ENCODE data around the gene MRPL48.

The MRPL48 gene

DNA sequence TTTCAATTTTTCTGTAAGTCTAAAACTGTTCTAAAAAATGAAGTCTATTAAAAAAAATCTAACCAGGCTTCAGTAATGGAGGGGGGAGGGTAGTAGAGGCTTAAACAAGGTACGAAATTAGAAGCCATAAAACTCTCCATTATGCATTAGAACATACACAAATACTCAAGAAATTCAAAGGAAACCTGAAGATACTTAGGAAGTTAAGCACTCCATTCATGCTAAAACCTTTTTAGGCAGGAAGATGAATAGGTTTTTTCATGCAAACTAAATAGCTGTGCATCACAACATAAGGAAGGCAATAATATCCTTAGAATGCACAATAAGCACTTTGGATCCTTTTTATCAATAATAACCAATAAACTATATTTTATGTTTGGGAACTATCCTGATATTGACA is 29.2 kb upstream of the MRPL48 start:
- DNase-seq (ENCODE audit: low read depth) = no peak
- no peak for TF ChIP-seq CTCF (conservative IDR thresholded peaks at IDR 0.05; ENCODE audit: control insufficient read depth, insufficient read depth, low read depth, low read length)
- no peak overlapping the region for H3K4me3 ChIP-seq (ENCODE audit: control insufficient read depth, low read depth, low read length)

- TF ChIP-seq CTCF (conservative IDR thresholded peaks at IDR 0.05; ENCODE audit: control insufficient read depth, insufficient read depth, low read depth, low read length) = peak; percentile 12
- DNase-seq (ENCODE audit: low read depth) = peak; percentile 32
- H3K4me3 ChIP-seq (ENCODE audit: control insufficient read depth, low read depth, low read length) = peak overlapping the region; percentile 98
These were observed 28.0 kb upstream of the MRPL48 start for GRCh38 chr11:73759610-73760134.

DNA sequence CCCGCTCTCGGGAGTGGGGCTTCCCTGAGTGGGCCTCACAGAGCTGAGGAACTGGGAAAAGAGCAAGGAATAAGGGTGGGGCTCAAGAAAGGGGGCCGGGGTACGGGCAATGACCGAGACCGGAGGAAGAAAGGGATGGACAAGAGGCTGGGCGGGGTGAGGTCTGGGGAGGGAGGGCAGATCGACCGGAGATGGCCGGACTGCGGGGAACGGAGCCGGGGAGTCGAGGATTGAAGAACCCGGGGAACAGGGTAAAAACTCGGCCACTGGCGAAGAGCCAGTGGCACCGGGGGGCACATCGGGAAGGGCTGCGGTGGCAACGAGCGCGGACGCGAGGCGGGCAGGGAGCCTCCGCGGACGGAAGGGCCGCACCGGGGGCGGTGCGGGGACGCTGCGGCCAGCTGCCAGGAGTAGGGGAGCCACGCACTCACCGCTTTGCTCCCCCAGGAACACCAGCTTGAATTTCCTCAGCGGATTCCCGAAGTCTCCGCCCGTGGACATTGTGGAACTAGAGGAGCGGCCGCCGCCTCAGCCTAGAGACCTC is 27.5 kb upstream of the MRPL48 start:
- peak; percentile 25 for DNase-seq (ENCODE audit: low read depth)
- TF ChIP-seq CTCF (conservative IDR thresholded peaks at IDR 0.05; ENCODE audit: control insufficient read depth, insufficient read depth, low read depth, low read length) = no peak
- H3K4me3 ChIP-seq (ENCODE audit: control insufficient read depth, low read depth, low read length) = peak overlapping the region; percentile 98

DNA sequence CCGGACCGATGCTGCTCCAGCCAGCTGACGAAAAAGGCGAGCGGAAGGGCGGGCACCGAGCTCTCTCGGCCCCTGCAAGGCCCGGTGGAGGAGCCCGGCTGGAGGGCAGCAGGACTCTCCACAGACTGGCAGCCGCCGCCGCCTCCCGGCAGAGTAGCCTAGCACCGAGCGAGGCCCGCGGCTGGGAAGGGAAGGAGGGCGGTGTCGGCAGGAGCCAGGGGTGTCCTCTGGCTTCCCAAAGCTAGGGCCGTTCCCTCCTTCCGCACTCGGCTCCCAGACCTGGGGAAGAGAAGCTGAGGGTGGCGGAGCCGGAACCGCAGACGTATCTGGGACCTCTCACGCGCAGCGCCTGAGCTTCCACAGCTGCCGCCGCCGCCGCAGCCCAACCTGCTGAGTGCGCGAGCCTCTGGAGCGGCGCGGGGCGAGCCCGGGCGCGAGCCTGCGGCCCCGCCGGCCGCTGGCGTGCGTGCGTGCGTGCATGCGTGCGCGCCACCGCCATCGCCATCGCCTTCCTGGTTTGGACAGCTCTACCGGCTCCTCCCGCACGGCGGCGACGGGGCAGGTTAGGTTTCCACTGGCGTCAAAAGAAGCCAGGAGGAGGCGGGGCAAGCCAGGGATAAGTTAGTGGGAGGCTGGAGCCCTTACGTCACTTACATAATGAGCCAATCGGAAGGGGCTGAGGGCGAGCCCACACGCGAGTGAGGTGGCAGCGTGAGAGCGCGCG is 26.8 kb upstream of the MRPL48 start, which contains the start of gene RAB6A:
Gene RAB6A, minus strand, starts transcription at position 396 of the 724 bp plus-strand sequence. CDS start 439 bp downstream, outside the sequence.
- TF ChIP-seq CTCF (conservative IDR thresholded peaks at IDR 0.05; ENCODE audit: control insufficient read depth, insufficient read depth, low read depth, low read length) = no peak
- peak within 1 kb of the TSS; percentile 98 for H3K4me3 ChIP-seq (ENCODE audit: control insufficient read depth, low read depth, low read length)

DNA sequence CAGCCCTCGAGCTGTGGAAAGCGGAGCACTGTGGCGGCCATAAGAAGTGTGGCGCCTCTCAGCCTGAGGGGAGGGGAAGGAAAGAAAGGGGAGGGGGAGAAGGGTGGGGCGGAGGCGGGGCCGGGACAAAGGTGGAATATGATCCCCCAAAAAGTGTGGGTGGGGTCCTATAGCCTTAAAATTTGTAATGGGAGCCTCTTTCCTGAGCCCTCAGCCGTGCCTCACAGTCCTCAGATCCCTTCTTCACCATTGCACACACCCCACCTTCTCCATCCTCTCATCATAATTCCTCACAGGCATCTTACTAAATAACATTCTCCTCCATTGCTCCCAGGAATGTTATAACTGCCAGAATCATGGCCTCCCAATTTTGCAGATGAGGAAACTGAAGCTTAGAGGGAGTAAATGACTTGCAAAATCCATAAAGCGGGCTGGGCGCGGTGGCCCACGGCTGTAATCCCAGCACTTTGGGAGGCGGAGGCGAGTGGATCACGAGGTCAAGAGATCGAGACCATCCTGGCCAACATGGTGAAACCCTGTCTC is 26.2 kb upstream of the MRPL48 start:
- DNase-seq (ENCODE audit: low read depth) = no peak
- H3K4me3 ChIP-seq (ENCODE audit: control insufficient read depth, low read depth, low read length) = peak overlapping the region; percentile 40
- no peak for TF ChIP-seq CTCF (conservative IDR thresholded peaks at IDR 0.05; ENCODE audit: control insufficient read depth, insufficient read depth, low read depth, low read length)

More for the DNA sequence above, 26.8 kb upstream of the MRPL48 start, which contains the start of gene RAB6A:
- DNase-seq (ENCODE audit: low read depth) = peak; percentile 99

- TF ChIP-seq CTCF (conservative IDR thresholded peaks at IDR 0.05; ENCODE audit: control insufficient read depth, insufficient read depth, low read depth, low read length) = no peak
- no peak overlapping the region for H3K4me3 ChIP-seq (ENCODE audit: control insufficient read depth, low read depth, low read length)
- DNase-seq (ENCODE audit: low read depth) = no peak
These were observed 24.9 kb upstream of the MRPL48 start for GRCh38 chr11:73762732-73763131.
